HuH-7.5 (cell line): ENCODE data around the gene NVL.
"Not testable (repeated sequence)": the region's sequence is repeated elsewhere in the genome, so short reads cannot be mapped to it uniquely, and the experiment has no call there.

Source experiments
- DNase-seq: peaks from one replicate; pipeline ENCODE4 v3.0.0; 2011; ENCODE audit warnings: low spot score

NVL gene

DNA sequence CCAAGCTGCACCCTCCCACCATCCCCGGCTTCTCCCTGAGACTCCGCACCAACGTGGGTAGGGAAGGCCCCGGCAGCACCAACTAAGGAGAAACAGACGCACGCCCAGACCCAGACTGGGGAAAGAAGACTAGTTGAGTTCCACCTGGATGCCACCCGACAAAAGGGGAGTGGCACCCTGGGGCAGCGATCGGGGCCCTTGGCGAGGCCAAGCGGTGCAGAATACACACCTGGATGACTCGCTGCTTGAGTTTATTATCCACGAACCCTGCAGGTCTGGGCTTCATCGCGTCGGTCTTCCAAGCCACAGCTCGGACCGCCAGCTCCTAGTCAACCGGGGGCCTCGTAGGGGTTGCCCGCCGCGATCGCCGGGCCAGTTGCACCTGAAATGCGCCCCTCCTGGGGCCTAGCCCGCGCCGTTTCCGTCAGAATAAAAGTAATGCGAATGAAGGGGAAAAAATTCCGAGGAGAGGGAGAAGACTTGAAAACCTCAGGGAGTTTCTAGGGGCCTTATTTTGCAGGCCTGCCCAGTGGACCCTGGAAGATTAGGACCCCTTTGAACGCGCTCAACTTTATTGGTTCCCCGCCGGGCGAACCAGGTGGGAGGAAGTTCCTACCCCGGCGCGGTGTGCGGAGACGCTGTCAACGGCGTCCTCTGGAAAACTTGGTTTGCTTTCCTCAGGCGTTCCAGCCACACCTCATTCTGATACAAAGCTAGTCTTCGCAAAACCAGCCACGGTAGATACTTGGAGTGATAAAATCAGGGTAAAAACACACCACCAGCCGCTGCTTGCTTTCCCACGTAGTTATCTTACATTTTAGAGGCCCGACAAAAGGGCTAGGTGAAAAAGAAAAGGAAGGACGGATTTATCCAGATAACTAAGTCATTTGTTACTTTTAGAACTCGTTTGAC lies at the start of gene NVL:
Gene NVL, minus strand, starts transcription at position 331 of the 912 bp plus-strand sequence. Its CDS starts 45 bp downstream, at position 286.
- DNase-seq = peak; percentile 64

DNA sequence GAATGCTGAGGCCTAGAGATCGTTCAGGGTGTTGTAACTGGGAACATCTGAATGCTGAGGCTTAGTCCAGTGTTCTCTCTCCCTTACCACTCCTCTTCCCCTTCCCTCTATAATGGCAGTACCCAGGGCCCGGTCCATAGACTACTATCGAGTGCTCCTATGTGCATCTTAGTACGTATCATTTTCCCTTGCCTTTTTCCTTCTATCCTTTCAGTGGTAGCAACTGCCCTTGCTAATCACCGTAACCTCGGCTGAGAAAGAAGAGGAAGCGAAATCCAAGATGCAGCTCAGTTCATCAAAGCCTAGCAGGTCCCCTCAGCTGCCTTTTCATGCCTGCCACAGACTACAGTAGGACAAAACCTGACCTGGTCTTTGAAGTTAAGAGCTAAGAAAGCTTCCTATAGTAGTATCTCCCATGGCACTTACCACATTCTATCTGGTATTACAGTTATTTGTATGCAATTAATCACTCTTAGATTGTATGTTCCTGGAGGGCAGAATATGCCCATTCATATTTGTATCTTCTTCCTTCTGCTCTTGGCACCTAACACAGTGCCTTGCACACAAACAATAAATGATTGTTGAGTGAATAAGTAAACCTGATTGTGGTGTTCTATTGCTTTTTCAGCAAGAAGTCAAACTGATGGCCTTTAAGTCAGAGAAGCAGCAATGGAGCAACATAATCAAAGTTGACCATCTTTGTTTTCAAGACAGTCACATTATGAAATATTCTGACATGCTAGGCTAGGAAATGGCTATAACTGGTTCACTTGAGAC lies 49.1 kb upstream of the NVL start:
- no peak for DNase-seq

DNA sequence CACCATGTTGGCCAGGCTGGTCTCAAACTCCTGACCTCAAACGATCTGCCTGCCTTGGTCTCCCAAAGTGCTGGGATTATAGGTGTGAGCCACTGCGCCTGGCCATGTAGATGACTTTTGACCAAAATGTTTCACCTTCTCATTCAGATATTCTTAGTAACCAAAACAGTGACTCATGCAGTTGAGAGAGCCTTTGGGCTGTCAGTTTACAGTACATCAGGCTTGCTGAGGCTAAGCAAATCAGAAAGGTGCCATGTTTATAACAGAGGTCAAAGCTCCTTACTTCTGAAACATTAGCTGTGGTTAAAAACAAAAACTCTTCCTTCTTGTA lies 47.7 kb upstream of the NVL start:
- DNase-seq = no peak

DNA sequence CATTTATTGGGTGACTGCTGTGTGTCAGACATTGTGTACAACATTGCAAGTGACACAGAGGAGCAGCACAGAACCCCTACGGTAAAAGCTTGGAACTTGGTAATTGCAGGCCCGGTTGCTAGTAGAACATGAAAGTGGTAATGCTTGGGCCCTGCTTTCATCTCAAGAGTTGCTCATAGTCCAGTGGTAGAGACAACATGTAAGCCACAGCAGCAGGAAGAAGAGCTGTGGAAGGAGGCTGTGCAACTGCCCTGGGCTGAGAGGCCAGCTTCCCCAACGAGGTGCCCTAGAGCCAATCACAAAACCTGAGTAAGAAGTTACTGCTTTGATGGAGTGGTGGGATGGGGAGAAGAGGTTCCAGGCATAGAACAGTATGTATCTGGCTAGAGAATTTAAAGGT lies 45.1 kb upstream of the NVL start:
- no peak for DNase-seq

DNA sequence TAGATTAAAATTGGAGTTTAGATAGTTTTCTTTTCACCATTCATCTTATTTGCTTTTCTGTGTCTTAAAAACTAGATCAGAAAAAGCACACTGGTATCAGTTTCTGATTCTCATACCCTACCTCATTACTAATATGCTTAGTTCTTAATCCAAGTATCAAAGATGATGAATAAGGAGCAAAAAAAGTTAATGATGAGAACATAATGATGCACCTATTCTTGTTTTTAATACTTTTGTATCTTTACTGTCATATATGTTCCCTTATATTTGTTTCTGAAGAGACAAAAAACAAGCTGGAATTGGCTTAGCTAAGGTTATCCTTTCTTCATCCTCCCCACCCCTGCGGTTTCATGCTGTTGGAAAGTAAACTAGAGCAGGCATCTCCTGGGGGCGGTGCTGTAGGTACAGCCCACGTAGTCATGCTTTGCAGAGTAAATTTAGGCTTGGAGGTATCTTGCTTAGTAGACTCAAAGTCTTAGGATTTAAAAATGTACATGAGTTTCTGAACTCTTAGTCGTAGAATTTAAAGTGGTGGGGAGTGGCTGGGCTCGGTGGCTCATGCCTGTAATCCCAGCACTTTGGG lies 43.1 kb upstream of the NVL start:
- DNase-seq = no peak

DNA sequence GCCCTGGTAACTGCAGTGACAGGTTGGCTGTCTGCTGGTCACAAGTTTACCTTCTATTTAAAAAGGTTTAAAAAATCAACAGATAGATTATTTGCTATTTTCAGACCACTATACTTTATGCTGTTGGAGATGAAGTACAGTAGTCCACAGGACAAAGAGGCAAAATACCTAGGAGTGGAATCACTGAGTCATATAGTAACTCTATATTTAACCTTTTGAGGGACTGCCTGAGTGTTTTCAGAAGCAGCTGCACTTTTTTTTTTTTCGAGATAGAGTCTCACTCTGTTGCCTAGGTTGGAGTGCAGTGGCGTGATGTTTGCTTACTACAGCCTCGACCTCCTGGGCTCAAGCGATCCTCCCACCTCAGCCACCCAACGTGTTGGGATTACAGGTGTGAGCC lies 38.4 kb upstream of the NVL start:
- no peak for DNase-seq

DNA sequence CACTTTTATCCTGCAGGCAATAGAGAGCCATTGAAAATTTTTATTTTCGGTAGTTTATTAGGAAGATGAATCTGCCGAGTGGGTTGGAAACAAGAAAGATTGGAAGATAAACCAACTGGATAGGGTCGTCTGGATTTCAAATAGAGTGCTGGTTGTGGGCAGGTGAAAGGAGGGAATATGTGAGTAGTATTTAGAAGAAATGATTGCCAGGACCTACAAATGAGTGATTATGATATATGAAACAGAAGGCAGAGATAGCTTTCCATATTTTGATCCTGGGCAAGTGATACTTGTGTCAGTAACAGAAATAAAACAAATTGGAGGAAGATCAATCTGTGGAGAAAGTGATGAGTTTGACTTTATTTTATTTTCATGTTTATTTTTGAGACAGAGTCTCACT lies 29.2 kb upstream of the NVL start:
- DNase-seq = no peak

DNA sequence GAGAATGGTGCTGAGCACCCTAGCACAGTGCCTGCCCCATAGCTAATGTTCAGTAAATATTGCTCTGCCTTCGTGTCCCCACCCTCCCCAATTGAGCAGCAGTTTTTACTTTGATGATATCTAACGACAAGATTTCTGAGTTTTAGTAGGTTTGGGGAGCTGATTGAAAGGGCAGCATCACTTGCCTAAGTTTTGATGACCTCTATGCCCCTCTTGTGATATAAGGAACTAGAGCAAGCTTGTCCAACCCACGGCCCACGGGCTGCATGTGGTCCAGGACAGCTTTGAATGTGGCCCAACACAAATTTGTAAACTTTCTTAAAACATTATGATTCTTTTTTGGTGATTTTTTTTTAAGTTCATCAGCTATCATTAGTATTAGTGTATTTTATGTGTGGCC lies 28.3 kb upstream of the NVL start:
- DNase-seq = peak; percentile 11

DNA sequence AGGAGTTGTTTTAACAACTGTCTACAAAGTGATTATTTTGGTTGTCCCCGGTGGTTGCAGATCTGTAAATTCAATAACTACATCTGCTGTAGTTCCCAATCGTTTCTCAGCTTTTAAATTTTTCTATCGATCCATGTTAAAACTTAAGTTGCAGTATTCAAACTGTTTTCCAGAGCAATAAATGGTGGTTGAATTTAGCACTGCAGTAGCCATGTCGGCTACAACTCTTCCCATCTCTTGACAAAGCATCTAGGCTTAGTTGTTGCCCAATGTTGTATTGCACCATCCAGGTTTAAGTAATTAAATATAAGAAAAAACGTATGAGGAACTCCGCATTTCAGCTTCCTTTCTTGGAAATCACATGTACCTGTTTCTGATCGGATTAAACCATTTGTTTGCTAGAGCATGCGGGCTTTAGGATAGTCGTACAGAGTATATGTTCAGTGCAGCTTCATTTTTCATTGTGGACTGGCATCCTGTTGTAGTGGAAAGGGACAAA lies 27.7 kb upstream of the NVL start:
- DNase-seq = peak; percentile 52

DNA sequence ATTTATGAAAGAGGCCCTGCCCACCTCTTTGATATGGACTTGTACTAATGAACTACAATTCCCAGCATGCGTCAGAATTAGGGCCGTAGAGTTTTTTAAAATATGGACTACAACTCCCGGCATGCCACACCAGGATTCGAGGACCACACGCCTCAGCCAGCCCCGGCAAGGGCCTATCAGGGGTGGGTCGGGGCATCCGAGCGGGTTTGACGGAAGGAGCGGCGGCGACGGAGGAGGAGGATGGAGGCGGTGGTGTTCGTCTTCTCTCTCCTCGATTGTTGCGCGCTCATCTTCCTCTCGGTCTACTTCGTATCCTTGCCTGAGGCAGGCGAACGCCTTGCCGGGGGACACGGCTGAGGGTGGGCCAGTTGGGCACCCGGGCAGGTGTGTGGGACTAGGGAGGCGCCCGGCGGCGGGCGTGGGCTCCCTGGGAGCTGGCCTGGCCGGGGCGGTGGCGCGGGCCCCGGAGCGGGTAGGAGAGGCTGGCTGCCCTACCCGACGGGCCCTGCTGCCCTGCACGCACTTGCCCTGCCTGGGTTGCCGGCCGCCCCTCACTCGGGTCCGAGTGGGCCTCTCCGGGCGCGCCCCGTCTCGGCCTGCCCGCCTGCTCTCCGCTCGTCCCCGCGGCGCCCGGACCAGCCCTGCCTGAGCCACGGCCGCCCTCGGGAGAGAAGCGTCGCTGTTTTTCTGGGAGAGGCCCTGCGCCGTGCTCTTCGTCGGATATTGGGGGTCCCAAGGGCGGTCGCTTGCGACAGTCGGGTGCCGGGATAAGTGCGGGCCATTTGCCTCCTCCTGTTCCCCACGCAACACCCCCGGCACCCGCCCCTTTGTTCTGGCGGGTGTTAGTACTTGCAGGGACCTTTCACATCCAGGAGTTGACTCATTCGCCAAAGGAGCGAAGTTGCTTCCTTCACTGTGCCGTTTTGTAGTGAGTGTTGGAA lies 27.0 kb upstream of the NVL start, which contains the start of gene CNIH4:
Gene CNIH4, plus strand, starts transcription at position 195 of the 941 bp plus-strand sequence. Its CDS starts 46 bp downstream, at position 241.
- DNase-seq = peak; percentile 90

DNA sequence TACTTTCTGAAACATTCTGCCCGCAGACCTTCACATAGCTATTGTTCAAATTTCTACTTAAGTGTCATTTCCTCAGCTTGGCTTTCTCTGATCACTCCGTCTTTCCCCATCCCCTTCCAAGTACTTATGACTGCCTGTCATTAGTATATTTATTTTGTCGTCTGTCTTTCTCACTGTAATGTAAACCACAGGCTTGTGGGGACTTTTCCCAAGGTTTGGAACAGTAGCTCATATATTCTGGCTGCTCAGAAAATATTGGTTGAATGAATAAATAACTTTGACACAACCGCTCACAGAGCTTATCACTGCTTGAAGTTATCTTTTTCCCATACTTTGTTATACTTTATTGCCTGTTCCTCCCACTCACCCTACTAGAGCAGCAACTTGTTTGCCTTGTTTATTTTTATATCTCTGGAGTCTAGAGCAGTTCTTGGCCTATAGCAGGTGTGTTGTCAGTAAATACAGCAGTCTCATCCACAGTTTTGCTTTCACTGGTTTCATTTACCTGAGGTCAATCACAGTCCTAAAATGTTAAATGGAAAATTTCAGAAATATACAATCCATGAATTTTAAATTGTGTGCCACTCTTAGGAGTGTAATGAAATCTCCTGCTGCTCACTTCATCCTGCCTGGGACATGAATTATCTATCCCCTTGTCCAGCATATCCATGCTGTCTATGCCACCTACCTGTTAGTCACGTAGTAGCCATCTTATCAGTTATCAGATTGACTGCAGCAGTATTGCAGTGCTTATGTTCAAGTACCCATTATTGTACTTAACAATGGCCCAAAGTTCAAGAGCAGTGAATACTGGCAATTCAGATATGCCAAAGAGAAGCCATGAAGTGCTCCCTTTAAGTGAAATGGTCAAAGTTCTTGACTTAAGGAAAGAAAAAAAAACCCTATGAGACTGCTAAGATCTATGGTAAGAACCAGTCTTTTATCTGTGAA lies 24.3 kb upstream of the NVL start:
- no peak for DNase-seq

DNA sequence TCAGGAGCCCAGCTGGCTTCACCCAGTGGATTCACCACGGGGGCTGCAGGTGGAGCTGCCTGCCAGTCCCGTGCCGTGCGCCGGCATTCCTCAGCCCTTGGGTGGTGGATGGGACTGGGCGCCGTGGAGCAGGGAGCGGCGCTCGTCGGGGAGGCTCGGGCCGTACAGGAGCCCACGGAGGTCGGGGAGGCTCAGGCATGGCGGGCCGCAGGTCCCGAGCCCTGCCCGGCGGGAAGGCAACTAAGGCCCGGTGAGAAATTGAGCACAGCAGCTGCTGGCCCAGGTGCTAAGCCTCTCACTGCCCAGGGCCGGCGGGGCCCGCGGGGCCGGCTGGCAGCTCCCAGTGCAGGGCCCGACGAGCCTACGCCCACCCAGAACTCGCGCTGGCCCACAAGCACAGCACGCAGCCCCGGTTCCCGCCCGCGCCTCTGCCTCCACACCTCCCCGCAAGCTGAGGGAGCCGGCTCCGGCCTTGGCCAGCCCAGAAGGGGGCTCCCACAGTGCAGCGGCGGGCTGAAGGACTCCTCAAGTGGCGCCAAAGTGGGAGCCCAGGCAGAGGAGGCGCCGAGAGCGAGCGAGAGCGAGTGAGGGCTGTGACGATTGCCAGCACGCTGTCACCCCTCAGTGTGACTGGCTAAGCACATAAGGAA lies 22.6 kb upstream of the NVL start:
- not testable (repeated sequence) for DNase-seq

DNA sequence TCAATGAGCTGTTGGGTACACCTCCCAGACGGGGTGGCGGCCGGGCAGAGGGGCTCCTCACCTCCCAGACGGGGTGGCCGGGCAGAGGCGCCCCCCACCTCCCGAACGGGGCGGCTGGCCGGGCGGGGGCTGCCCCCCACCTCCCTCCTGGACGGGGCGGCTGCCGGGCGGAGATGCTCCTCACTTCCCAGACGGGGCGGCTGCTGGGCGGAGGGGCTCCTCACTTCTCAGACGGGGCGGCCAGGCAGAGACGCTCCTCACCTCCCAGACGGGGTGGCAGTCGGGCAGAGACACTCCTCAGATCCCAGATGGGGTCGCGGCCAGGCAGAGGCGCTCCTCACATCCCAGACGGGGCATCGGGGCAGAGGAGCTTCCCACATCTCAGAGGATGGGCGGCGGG lies 19.7 kb upstream of the NVL start:
- not testable (repeated sequence) for DNase-seq

DNA sequence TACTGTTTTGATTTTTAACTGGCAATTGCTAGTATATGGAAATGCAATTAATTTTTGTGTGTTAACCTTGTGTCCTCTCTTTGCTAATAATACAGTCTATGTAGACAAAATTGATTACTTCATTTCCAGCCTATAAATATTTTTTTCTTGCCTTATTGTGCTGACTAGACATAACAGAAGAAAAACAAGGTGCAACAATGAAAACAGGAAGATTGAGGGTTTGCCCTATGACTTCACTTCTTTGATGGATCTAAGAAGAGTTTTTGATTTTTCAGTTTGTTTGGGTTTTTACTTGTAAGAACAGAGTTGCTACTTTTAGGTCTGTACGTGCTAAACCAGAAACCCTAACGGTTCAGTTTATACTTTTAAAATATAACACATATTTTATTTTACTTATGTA lies 18.2 kb upstream of the NVL start:
- DNase-seq = no peak

DNA sequence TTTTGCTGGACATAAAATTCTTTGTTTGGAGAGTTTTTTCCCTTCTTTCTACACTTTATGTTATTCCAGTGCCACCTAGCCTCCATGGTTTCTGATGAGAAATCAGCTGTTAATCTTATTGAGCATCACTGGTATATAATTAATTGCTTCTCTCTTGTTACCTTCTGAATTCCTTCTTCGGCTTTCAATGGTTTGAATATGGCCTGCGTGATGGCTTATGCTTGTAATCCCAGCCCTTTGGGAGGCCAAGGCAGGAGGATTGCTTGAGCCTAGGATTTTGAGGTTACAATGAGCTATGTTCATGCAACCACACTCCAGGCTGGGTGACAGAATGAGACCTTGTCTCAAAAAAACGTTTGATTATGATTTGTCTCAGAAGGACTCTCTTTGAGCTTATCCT lies 13.7 kb upstream of the NVL start:
- DNase-seq = no peak

DNA sequence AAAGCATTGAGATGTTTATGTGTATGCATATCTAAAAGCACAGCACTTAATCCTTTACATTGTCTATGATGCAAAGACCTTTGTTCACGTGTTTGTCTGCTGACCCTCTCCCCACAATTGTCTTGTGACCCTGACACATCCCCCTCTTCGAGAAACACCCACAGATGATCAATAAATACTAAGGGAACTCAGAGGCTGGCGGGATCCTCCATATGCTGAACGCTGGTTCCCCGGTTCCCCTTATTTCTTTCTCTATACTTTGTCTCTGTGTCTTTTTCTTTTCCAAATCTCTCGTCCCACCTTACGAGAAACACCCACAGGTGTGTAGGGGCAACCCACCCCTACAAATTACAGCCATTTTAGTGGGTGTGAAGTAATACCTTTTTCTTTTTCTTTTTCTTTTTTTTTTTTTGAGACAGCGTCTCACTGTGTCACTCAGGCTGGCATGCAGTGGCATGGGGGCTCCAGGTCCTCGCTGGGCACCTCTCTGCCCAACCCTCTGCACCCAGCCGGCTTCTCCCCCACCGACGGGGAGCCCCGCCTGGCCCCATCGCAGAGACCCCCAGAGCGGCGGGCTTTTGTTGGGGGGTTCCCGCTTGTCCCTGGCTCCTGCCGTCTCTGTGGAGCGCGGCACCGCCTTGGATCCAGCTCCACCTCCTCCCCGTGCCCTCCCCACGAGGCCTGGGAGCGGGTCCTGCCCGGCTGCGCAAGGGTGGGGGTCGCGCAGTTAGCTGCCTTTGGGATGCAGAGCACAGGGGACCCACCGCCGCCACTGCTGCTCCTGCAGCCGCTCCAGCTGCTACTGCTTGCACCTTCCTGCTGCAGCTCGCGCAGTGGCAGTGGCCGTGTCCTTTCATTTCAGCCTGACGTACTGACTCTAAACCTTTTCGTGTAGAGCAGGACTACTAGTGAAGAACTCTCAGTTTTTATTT lies 10.7 kb upstream of the NVL start:
- not testable (repeated sequence) for DNase-seq

DNA sequence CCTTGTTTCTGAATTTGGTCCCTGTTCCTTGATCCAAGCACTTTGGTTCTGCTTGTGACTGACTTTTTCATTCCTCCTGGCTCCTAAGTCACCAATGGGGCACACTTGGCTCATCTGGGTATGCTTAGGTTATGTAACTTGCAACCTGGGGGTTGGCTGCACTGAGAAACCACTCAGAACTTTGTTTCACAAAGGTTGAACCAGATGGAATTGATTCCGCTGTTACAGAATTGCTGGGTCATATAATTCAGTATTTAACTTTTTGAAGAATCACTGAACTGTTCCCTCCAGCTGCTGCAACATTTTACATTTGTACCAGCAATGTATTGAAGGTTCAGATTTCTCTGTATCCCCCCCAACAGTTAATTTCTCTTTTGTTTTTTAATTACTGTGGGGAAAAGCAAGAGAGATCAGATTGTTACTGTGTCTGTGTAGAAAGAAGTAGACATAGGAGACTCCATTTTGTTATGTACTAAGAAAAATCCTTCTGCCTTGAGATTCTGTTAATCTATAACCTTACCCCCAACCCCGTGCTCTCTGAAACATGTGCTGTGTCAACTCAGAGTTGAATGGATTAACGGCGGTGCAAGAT lies 9.6 kb upstream of the NVL start:
- DNase-seq = no peak

DNA sequence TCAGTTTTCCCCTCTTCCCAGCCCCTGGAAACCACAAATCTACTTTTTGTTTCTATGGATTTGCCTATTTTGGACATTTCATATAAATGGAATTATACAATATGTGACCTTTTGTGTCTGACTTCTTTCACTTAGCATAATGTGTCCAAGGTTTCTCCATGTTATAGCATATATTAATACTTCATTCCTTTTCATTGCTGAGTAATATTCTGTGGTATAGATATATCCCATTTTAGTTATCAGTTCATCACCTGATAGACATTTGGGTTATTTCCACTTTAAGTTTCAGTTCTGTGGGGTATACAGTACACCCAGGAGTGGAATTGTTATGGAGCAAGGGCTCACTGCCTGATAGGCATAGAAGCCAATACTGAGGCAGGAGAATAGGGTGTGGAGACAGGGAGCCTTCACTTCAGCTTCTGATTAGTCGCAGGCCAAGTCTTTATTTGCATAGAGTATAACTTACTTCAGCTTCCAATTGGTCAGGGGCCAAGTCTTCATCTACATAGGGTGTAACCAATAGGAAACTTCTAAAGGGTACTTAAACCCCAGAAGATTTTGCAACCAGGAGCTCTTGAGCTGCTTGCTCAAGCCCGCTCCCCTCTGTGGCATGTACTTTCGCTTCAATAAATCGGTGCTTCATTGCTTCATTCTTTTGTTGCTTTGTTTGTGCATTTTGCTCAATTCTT lies 8.3 kb upstream of the NVL start:
- DNase-seq = no peak
